ENCODE data around the gene KCNAB2. TPM values are rescaled to one million over a fixed set of nuclear protein-coding genes. Genes with fewer than 3 reads are reported as not detected.

KCNAB2 gene
- polyA plus RNA-seq, 3 donors: 3.1 to 5.3 (median 4.1) TPM

- DNase-seq: no peak
Measured at GRCh38 chr1:6107409-6108356, 62.0 kb downstream of the KCNAB2 start.

- no peak for DNase-seq
Measured at GRCh38 chr1:6108476-6108875, 62.8 kb downstream of the KCNAB2 start.

GRCh38 chr1:6108937-6109614 is 63.4 kb downstream of the KCNAB2 start:
- no peak for DNase-seq

- DNase-seq: no peak
Measured at GRCh38 chr1:6109688-6110087, 64.0 kb downstream of the KCNAB2 start.

- DNase-seq: no peak
Measured at GRCh38 chr1:6110326-6110725, 64.6 kb downstream of the KCNAB2 start.

- DNase-seq: no peak
Measured at GRCh38 chr1:6111571-6111970, 65.9 kb downstream of the KCNAB2 start.

GRCh38 chr1:6111991-6112689 is 66.5 kb downstream of the KCNAB2 start:
- DNase-seq: no peak

GRCh38 chr1:6112690-6113005 is 67.0 kb downstream of the KCNAB2 start:
- no peak for DNase-seq

- no peak for DNase-seq
Measured at GRCh38 chr1:6113116-6113515, 67.4 kb downstream of the KCNAB2 start.

- no peak for DNase-seq
Measured at GRCh38 chr1:6113745-6114144, 68.1 kb downstream of the KCNAB2 start.

- DNase-seq: no peak
Measured at GRCh38 chr1:6116137-6116536, 70.4 kb downstream of the KCNAB2 start.

GRCh38 chr1:6117064-6117463 is 71.4 kb downstream of the KCNAB2 start:
- DNase-seq: no peak

GRCh38 chr1:6117624-6118023 is 71.9 kb downstream of the KCNAB2 start:
- DNase-seq: no peak

GRCh38 chr1:6118415-6118814 is 72.7 kb downstream of the KCNAB2 start:
- DNase-seq: no peak

GRCh38 chr1:6121021-6121421 is 75.3 kb downstream of the KCNAB2 start:
- DNase-seq: no peak

- DNase-seq: no peak
Measured at GRCh38 chr1:6121651-6122370, 76.1 kb downstream of the KCNAB2 start.

GRCh38 chr1:6123083-6123482 is 77.4 kb downstream of the KCNAB2 start:
- no peak for DNase-seq

GRCh38 chr1:6123816-6124215 is 78.1 kb downstream of the KCNAB2 start:
- no peak for DNase-seq

GRCh38 chr1:6124341-6124740 is 78.7 kb downstream of the KCNAB2 start:
- DNase-seq: no peak

- DNase-seq: no peak
Measured at GRCh38 chr1:6124746-6125365, 79.2 kb downstream of the KCNAB2 start.

- no peak for DNase-seq
Measured at GRCh38 chr1:6125366-6125765, 79.7 kb downstream of the KCNAB2 start.

GRCh38 chr1:6126028-6126427 is 80.3 kb downstream of the KCNAB2 start:
- DNase-seq: no peak

Data from renal pelvis (tissue), 4 donors.